Upper lobe of left lung (tissue), 6 donors: Measurements from ENCODE around the gene DAPK1. TPM values are rescaled to one million over a fixed set of nuclear protein-coding genes. Genes with fewer than 3 reads are reported as not detected.

Source experiments
- ATAC-seq, 2 donors: fragments of 200-7000 bp; cut with Tn5 transposase; one replicate each; pipeline ENCODE4 v1.9.1; 2022; ENCODE audit warnings: mild to moderate bottlenecking in 2 of 2, moderate library complexity in 2 of 2; ENCODE audit not compliant: low FRiP score in 2 of 2
- DNase-seq, 2 donors: peaks; one replicate each; pipeline ENCODE4 v3.0.0-alpha.2; 2019 to 2020
- H3K27ac ChIP-seq, 4 donors: fragments of 200-600 bp; sonication (generic); one replicate each; pipeline ENCODE4 v1.5.1; 2016 to 2019
- H3K27me3 ChIP-seq, 4 donors: fragments of 200-600 bp; sonication (generic); one replicate each; pipeline ENCODE4 v1.5.1; 2017 to 2019
- H3K36me3 ChIP-seq, 4 donors: fragments of 200-600 bp; sonication (generic); one replicate each; pipeline ENCODE4 v1.5.1; 2016 to 2019
- H3K4me1 ChIP-seq, 4 donors: fragments of 200-600 bp; sonication (generic); one replicate each; pipeline ENCODE4 v1.5.1; 2018 to 2019
- H3K4me3 ChIP-seq, 4 donors: fragments of 200-600 bp; sonication (generic); one replicate each; pipeline ENCODE4 v1.5.1; 2017 to 2019; ENCODE audit warnings: mild to moderate bottlenecking in 2 of 4, moderate library complexity in 1 of 4
- H3K9me3 ChIP-seq, 4 donors: fragments of 200-600 bp; sonication (generic); one replicate each; pipeline ENCODE4 v1.5.1; 2018 to 2019
- CTCF ChIP-seq, 6 experiments: fragments of 450-650 bp in 4 of 6; fragments of 200-600 bp in 2 of 6; sonication (generic) in 2 of 6; IDR thresholded peaks; one replicate each; pipeline ENCODE4 v1.5.1; 2016 to 2019; ENCODE audit warnings: antibody characterized with exemption in 6 of 6
- EP300 ChIP-seq, 4 donors: sonication (generic); formaldehyde crosslinking; IDR thresholded peaks; one replicate each; pipeline ENCODE4 v1.5.1; 2017; ENCODE audit warnings: antibody characterized with exemption in 4 of 4, control low read depth in 2 of 4
- POLR2A ChIP-seq, 4 donors: fragments of 450-650 bp; IDR thresholded peaks; one replicate each; pipeline ENCODE4 v1.5.1; 2016 to 2017; ENCODE audit warnings: antibody characterized with exemption in 4 of 4, mild to moderate bottlenecking in 2 of 4
- POLR2AphosphoS5 ChIP-seq, 2 donors: sonication (generic); formaldehyde crosslinking; IDR thresholded peaks; one replicate each; pipeline ENCODE4 v1.5.1; 2017; ENCODE audit warnings: antibody characterized with exemption in 2 of 2
- WGBS, 2 donors: methylation state at CpG; one replicate each; pipeline ENCODE4 v1.1.5; 2017 to 2018; 5-methylcytosine and 5-hydroxymethylcytosine counted together
- total RNA-seq, 6 donors: library from RNA; depleted of rRNA in 4 of 6; stranded (reverse); fragments of >200 nt in 4 of 6; gene quantifications; one replicate each; pipeline versions ENCODE4 v1.1.0 to v1.2.1, GENCODE V29; 2016 to 2021
- donor health status: DM: no; HTN: no; CAD: no; lungs with moderate emphysema.
- donor health status: DM: no; HTN: yes; CAD: no; lungs with severe emphysema.

Gene DAPK1
- total RNA-seq, 6 donors from 2014 or later: 125 to 334 (median 213) TPM

DNA sequence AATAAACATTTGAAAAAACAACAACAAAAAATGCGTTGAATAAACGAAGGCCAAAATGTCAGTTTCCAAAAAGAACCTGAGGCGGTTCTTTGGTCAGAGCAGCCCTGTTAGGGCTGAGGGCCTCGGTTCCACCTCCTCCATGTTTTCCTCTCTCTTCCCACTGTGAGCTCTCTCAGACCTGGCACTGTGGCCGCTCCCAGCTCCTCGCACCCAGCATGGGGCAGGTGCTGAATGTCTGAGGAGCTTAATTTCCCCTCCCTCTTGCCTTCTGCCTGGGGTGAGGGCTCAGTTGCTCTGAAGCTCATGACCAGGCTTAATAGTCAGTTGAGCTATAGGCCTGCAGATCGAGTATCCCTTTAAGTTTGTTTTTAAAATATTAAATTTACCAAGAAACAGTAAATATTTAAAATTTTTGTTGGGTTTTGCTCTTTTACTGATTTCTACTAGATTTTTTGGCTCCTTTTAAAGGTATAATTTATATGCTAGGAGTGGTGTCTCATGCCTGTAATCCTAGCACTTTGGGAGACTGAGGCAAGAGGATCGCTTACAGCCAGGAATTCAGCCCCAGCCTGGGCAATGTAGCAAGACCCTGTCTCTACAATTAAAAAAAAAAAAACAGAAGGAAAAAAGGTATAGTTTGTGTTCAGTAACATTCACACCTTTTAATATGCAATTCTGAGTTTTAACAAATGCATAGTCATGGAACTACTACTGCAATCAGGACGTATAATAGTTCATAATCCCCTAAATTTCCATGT is 28.1 kb downstream of the DAPK1 start:
- no peak for ATAC-seq
- Histone ChIP-seq H3K4me1 (peaks cover 2 to 23% (median 13%) of the 10 kb centered on the region in 4 donors), H3K27ac (no peak overlapping the region), H3K9me3 (no peaks in the 10 kb centered on the region), H3K27me3 (no peaks in the 10 kb centered on the region), H3K4me3 (no peak overlapping the region), H3K36me3 (no peaks in the 10 kb centered on the region)
- no peak for DNase-seq
- 85 to 87% methylated on average over 9 of the region's 9 CpGs for WGBS, 2 donors
- TF ChIP-seq CTCF (IDR thresholded peaks at IDR 0.05): no peak
- no peak for TF ChIP-seq POLR2A (IDR thresholded peaks at IDR 0.05)
- no peak for TF ChIP-seq POLR2AphosphoS5 (IDR thresholded peaks at IDR 0.05)
- TF ChIP-seq EP300 (IDR thresholded peaks at IDR 0.05): no peak

DNA sequence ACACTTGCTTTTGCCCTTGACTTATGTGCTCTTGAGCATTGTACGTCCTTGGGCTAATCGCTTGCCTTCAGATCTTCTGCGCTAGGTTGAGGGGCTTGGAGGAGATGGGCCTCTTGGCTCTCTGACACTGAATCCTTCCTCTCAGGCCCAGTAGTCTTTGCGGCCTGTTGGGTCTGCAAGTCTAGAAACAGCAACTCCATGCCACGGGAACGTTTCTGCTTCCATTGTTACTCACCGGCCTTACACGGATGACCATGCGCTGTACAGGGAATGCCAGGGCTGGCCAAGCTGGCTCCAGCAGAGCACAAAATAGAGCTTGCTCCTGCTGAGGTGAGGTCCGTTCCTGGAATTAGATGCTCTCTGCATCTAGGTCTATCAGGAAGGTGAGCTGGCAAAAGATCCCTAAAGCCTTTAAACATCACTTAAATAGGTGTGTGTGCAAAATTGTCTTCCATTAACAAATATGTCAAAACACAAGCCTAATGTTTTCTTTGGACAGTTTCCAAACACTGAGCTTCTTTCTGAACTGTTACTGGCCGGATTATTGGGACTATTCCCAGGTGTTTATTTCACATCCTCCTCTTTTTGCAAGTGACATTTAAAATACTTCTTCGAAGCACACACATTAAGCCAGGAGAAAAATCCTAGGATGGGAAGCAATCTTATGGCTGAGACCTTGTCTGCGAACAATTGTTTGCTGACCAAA is 29.7 kb downstream of the DAPK1 start:
- no peaks in the 10 kb centered on the region for H3K36me3 ChIP-seq
- DNase-seq (no peak), ATAC-seq (no peak)
- no peaks in the 10 kb centered on the region for H3K9me3 ChIP-seq
- TF ChIP-seq POLR2AphosphoS5 (IDR thresholded peaks at IDR 0.05) (no peak), EP300 (IDR thresholded peaks at IDR 0.05) (no peak), POLR2A (IDR thresholded peaks at IDR 0.05) (no peak), CTCF (IDR thresholded peaks at IDR 0.05) (no peak)
- peaks cover 6 to 35% (median 14%) of the 10 kb centered on the region in 4 donors for H3K4me1 ChIP-seq
- no peak overlapping the region for H3K27ac ChIP-seq
- H3K27me3 ChIP-seq: no peaks in the 10 kb centered on the region
- WGBS, 2 donors: 80 to 85% methylated on average over 12 to 13 of the region's 13 CpGs
- no peak overlapping the region for H3K4me3 ChIP-seq

- peaks cover 6 to 35% (median 14%) of the 10 kb centered on the region in 4 donors for H3K4me1 ChIP-seq
- DNase-seq: no peak
Observed at GRCh38 chr9:87528969-87529368, 31.3 kb downstream of the DAPK1 start.

DNA sequence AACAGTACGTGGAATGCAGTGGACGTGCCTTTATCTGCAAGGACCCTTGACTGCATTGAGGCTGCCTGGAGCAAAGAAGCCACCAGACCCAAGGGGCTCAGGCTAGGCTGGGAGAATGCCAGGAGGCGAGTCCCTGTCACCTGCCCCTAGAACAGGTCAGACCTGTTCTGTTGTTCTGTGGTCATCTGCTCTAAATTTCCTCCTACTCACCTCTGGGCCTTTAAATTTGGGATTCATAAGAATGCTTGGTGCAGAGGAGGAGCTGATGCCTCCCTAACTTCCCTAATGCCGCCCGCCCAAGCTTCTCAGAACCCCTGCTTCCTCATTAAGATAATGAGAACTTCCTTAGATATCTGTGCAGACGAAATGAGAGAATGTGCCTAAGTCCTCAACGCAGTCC is 32.0 kb downstream of the DAPK1 start:
- Histone ChIP-seq H3K27ac (peak overlapping the region in 3 of 4 donors; percentile 12 to 24 (median 18)), H3K36me3 (no peaks in the 10 kb centered on the region), H3K4me3 (no peak overlapping the region), H3K4me1 (peaks cover 6 to 35% (median 14%) of the 10 kb centered on the region in 4 donors), H3K9me3 (no peaks in the 10 kb centered on the region), H3K27me3 (no peaks in the 10 kb centered on the region)
- 48 to 65% methylated on average over 6 to 7 of the region's 7 CpGs for WGBS, 2 donors
- ATAC-seq: peak; percentile 41 to 57
- TF ChIP-seq CTCF (IDR thresholded peaks at IDR 0.05): no peak
- no peak for TF ChIP-seq POLR2AphosphoS5 (IDR thresholded peaks at IDR 0.05)
- TF ChIP-seq EP300 (IDR thresholded peaks at IDR 0.05): no peak
- TF ChIP-seq POLR2A (IDR thresholded peaks at IDR 0.05): no peak
- peak in 1 of 2 donors; percentile 44 for DNase-seq

More at GRCh38 chr9:87528969-87529368, 31.3 kb downstream of the DAPK1 start:
- no peak overlapping the region for H3K4me3 ChIP-seq
- no peaks in the 10 kb centered on the region for H3K27me3 ChIP-seq
- peak overlapping the region in 2 of 4 donors; percentile 8 to 24 for H3K27ac ChIP-seq
- no peaks in the 10 kb centered on the region for H3K36me3 ChIP-seq
- ATAC-seq: no peak
- no peaks in the 10 kb centered on the region for H3K9me3 ChIP-seq
- TF ChIP-seq CTCF (IDR thresholded peaks at IDR 0.05) (no peak), POLR2A (IDR thresholded peaks at IDR 0.05) (no peak), EP300 (IDR thresholded peaks at IDR 0.05) (no peak), POLR2AphosphoS5 (IDR thresholded peaks at IDR 0.05) (no peak)
- 62 to 77% methylated on average over 6 of the region's 6 CpGs for WGBS, 2 donors
